AG09309 (cell line): ENCODE results near the gene CHRM4.

Experiments
- DNase-seq: peaks from one replicate; pipeline ENCODE4 v3.0.0-alpha.2; 2010; ENCODE audit warnings: low read depth
- H3K4me3 ChIP-seq: 2 replicates; pipeline ENCODE4 v1.5.1; 2011; ENCODE audit warnings: mild to moderate bottlenecking, low read depth, low read length, moderate library complexity; ENCODE audit not compliant: control insufficient read depth
- TF ChIP-seq, protein P1 (sequence below): IDR thresholded peaks from 2 replicates; pipeline ENCODE4 v1.5.1; 2011; ENCODE audit warnings: mild to moderate bottlenecking, low read depth, low read length, inconsistent platforms; ENCODE audit not compliant: insufficient read depth, control insufficient read depth; ENCODE audit errors: missing control alignments

CHRM4 gene

GRCh38 chr11:46429717-46430116 is 38.1 kb upstream of the CHRM4 start:
- H3K4me3 ChIP-seq, result no peak overlapping the region
- DNase-seq, result no peak
- TF ChIP-seq, protein P1, sequence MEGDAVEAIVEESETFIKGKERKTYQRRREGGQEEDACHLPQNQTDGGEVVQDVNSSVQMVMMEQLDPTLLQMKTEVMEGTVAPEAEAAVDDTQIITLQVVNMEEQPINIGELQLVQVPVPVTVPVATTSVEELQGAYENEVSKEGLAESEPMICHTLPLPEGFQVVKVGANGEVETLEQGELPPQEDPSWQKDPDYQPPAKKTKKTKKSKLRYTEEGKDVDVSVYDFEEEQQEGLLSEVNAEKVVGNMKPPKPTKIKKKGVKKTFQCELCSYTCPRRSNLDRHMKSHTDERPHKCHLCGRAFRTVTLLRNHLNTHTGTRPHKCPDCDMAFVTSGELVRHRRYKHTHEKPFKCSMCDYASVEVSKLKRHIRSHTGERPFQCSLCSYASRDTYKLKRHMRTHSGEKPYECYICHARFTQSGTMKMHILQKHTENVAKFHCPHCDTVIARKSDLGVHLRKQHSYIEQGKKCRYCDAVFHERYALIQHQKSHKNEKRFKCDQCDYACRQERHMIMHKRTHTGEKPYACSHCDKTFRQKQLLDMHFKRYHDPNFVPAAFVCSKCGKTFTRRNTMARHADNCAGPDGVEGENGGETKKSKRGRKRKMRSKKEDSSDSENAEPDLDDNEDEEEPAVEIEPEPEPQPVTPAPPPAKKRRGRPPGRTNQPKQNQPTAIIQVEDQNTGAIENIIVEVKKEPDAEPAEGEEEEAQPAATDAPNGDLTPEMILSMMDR, result no peak

DNA sequence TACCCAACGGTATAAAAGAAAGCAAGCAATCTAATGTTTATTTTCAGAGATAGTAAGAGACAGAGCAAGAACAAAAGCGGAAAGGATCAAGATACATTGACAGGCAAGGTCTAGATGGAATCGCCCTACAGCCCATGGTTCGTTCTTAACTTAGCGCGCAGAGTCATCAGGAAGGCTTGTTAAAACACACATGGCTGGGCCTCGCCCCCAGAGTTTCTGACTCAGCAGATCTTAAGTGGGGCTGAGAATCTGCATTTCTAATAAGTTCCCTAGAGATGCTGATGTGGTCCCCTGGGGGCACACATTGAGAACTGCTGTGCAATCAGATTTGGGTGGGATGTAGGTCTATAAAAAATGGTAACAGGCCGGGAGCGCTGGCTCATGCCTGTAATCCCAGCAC is 35.8 kb upstream of the CHRM4 start:
- H3K4me3 ChIP-seq, result no peak overlapping the region
- TF ChIP-seq, protein P1, result no peak
- no peak for DNase-seq

GRCh38 chr11:46426233-46426991 is 34.8 kb upstream of the CHRM4 start:
- no peak for DNase-seq
- TF ChIP-seq, protein P1, result no peak

DNA sequence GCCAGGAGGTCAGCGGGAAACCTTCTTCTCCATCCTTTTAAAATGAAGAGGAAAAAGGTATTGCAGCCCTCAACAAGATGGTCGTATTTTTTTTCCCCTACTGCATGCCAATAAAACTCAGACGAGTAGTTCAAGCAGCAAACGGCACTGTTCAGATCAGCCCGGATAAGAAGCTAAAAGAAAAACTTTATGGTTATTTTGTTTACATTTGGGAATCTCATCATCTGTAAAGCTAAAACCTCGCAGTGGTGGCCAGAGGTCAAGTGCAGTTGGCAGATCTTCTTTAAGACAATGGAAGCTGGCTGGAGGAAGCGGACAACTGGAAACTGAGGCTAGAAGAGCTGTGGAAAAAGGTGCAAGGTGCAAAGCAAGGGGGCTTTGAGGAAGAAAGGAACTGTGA is 31.0 kb upstream of the CHRM4 start:
- H3K4me3 ChIP-seq, result no peak overlapping the region
- DNase-seq, result no peak
- TF ChIP-seq, protein P1, result no peak

More at GRCh38 chr11:46426233-46426991, 34.8 kb upstream of the CHRM4 start:
- H3K4me3 ChIP-seq, result no peak overlapping the region

GRCh38 chr11:46421257-46421880 is 29.8 kb upstream of the CHRM4 start:
- TF ChIP-seq, protein P1, result no peak
- H3K4me3 ChIP-seq, result no peak overlapping the region
- DNase-seq, result no peak

DNA sequence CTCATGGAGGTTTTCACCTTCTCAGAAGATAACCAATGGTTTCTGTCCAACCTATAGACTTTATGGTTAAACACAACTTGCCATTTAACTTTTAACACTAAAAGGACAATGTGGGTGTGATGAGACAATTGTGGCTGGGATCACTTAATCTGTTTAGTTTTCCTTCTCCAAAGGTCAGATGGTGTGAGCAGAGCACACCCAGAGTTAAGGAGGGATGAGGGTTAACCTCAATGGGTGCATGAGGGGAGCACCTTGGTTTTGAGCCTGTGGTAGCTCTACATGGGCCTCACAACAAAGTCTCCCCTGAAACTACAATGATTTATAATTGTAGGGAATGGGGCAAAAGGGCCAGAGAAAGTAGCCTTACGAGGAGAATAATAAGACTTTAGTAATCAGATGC is 28.9 kb upstream of the CHRM4 start:
- no peak overlapping the region for H3K4me3 ChIP-seq
- TF ChIP-seq, protein P1, result no peak
- DNase-seq, result no peak

DNA sequence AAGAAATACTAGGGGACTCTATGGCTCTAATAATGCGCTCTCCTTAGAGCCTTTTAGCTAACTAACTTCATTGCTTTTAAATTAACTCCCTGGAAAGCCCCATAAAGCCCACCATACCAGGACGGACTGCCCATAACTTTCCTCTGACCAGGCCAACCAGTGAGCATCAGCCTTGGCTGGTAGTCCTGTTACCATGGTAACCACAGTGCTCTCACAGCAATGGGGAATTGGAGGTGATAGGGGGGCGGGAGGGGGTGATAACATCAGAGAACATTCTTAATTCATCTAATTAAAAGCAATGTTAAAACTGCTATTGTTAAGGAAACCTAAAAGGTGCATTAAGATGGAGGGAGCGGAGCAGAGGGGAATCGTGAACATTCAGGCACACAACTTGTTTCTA is 27.2 kb upstream of the CHRM4 start:
- no peak overlapping the region for H3K4me3 ChIP-seq
- TF ChIP-seq, protein P1, result no peak
- DNase-seq, result no peak
